RWPE2 (cell line): Measurements from ENCODE around the gene MED26.
A peak's percentile ranks its signal among the peaks of the same experiment; 100 is the strongest.

Experiments used
- ATAC-seq: fragments of 200-7000 bp; cut with Tn5 transposase; 3 replicates; pipeline ENCODE4 v1.9.1; 2021; ENCODE audit warnings: low read depth
- DNase-seq: peaks from one replicate; pipeline ENCODE4 v3.0.0-alpha.2; 2020; ENCODE audit warnings: low spot score
- H3K27ac ChIP-seq: fragments of 450-650 bp; 2 replicates; pipeline ENCODE4 v1.5.1; 2017; ENCODE audit warnings: mild to moderate bottlenecking; ENCODE audit not compliant: poor library complexity, severe bottlenecking
- H3K27me3 ChIP-seq: fragments of 250-450 bp; sonication (Bioruptor Pico); 2 replicates; pipeline ENCODE4 v1.5.1; 2021; ENCODE audit warnings: mild to moderate bottlenecking, moderate library complexity; ENCODE audit not compliant: insufficient read depth, poor library complexity, severe bottlenecking
- H3K36me3 ChIP-seq: fragments of 250-450 bp; sonication (Bioruptor Pico); 2 replicates; pipeline ENCODE4 v1.5.1; 2020; ENCODE audit warnings: low read depth, mild to moderate bottlenecking, moderate library complexity
- H3K4me1 ChIP-seq: fragments of 250-450 bp; sonication (Bioruptor Pico); 2 replicates; pipeline ENCODE4 v1.5.1; 2021; ENCODE audit warnings: mild to moderate bottlenecking, moderate library complexity; ENCODE audit not compliant: insufficient read depth, poor library complexity, severe bottlenecking
- H3K4me3 ChIP-seq: fragments of 250-450 bp; sonication (Bioruptor Pico); 2 replicates; pipeline ENCODE4 v1.5.1; 2021; ENCODE audit warnings: mild to moderate bottlenecking, moderate library complexity; ENCODE audit not compliant: severe bottlenecking
- H3K9me3 ChIP-seq: fragments of 250-450 bp; sonication (Bioruptor Pico); 2 replicates; pipeline ENCODE4 v1.5.1; 2021; ENCODE audit warnings: mild to moderate bottlenecking, moderate library complexity; ENCODE audit not compliant: severe bottlenecking
- CTCF ChIP-seq: fragments of 450-650 bp; IDR thresholded peaks from one replicate; pipeline ENCODE4 v1.5.1; 2017; ENCODE audit warnings: mild to moderate bottlenecking, moderate library complexity; ENCODE audit not compliant: poor library complexity, severe bottlenecking

Gene MED26

GRCh38 chr19:16627193-16627927 is 644 bp downstream of the MED26 start:
- peaks cover 15% of the 10 kb centered on the region for H3K36me3 ChIP-seq
- peak overlapping the region; percentile 73 for H3K4me3 ChIP-seq
- no peaks in the 10 kb centered on the region for H3K4me1 ChIP-seq
- ATAC-seq, result 0 out of 3 replicates have a peak, but pooled peaks have one; percentile 8
- TF ChIP-seq CTCF, result no peak
- no peaks in the 10 kb centered on the region for H3K9me3 ChIP-seq
- H3K27ac ChIP-seq, result peak overlapping the region; percentile 46
- H3K27me3 ChIP-seq, result no peaks in the 10 kb centered on the region
- DNase-seq, result no peak

GRCh38 chr19:16626796-16627192 is 1.2 kb downstream of the MED26 start:
- H3K27ac ChIP-seq, result peak overlapping the region; percentile 46
- H3K4me1 ChIP-seq, result no peaks in the 10 kb centered on the region
- DNase-seq (no peak), ATAC-seq (no peak)
- peak overlapping the region; percentile 73 for H3K4me3 ChIP-seq
- peaks cover 15% of the 10 kb centered on the region for H3K36me3 ChIP-seq
- peak; percentile 18 for TF ChIP-seq CTCF
- H3K9me3 ChIP-seq, result no peaks in the 10 kb centered on the region
- no peaks in the 10 kb centered on the region for H3K27me3 ChIP-seq

- Histone ChIP-seq H3K4me3 (no peak overlapping the region), H3K36me3 (peaks cover 11% of the 10 kb centered on the region), H3K4me1 (no peaks in the 10 kb centered on the region), H3K9me3 (no peaks in the 10 kb centered on the region), H3K27ac (no peak overlapping the region), H3K27me3 (no peaks in the 10 kb centered on the region)
- ATAC-seq (no peak), DNase-seq (no peak)
- no peak for TF ChIP-seq CTCF
These were observed 2.6 kb downstream of the MED26 start for GRCh38 chr19:16625163-16625958.

GRCh38 chr19:16624236-16624635 is 3.8 kb downstream of the MED26 start:
- TF ChIP-seq CTCF, result no peak
- DNase-seq, result no peak

GRCh38 chr19:16623576-16623975 is 4.4 kb downstream of the MED26 start:
- DNase-seq (no peak), ATAC-seq (no peak)
- no peak overlapping the region for H3K27ac ChIP-seq
- peaks cover 10% of the 10 kb centered on the region for H3K36me3 ChIP-seq
- H3K4me3 ChIP-seq, result no peak overlapping the region
- no peak for TF ChIP-seq CTCF
- H3K4me1 ChIP-seq, result no peaks in the 10 kb centered on the region
- H3K9me3 ChIP-seq, result no peaks in the 10 kb centered on the region
- H3K27me3 ChIP-seq, result no peaks in the 10 kb centered on the region

More at GRCh38 chr19:16624236-16624635, 3.8 kb downstream of the MED26 start:
- no peak overlapping the region for H3K27ac ChIP-seq
- H3K36me3 ChIP-seq, result peaks cover 10% of the 10 kb centered on the region
- H3K9me3 ChIP-seq, result no peaks in the 10 kb centered on the region
- no peak for ATAC-seq
- no peak overlapping the region for H3K4me3 ChIP-seq
- no peaks in the 10 kb centered on the region for H3K4me1 ChIP-seq
- H3K27me3 ChIP-seq, result no peaks in the 10 kb centered on the region
